ENCODE results near the gene PTCD1.

The PTCD1 gene

DNA sequence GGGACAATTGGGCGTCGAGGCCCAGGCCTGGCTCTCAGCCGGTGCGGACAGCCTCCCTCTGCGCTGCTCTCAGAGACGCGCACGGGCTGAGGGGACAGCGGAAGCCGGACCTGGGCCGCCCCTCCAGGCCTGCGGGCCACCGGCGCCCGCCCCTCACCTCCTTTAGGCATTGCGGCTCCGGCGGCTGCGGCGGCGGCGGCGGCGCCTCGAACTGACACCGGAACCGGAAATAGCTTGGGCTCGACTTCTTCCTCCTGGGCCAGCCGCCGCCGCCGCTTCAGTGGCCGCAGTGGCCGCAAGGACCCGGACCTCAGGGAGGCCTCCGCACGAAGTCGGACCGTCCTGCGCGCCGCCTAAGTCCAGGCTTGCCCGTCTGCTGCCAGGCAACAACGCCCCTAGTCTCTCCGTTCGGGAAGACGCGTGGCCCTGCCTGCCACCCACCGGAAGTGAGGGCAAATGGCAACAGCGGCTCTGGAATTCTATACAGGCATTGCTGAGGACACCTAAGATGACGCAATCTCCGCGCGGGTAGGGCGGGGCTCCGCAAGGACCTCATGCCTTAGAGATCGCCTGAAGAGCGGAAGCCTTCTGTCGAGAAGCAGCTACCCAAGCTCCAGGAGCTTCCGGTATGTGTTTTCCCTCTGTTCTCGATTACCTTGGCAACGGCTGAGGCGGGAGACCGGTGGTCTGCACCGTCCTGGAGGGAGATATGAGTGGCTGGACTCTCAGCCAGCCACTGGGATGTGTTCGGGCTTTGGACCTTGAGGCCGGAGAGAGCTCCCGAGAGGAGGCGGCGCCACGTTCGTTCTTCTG is 30.0 kb downstream of the PTCD1 start, which contains the start of the genes BUD31 and PDAP1:
Gene BUD31 (plus strand): TSS at position 591 of the 813 bp plus-strand sequence. CDS start 2,124 bp downstream, outside the sequence.
Gene PDAP1 (minus strand): TSS at position 219 of the 813 bp plus-strand sequence. CDS start 49 bp downstream, at position 170.
- POLR2A ChIA-PET = interaction anchor here (0.7 to 2.9 kb wide), 23 partner anchors 9 to 150 kb away, joined by 3 to 24 read pairs (median 5); partner anchors contain the start of genes ARPC1A, ARPC1B, CPSF4 and FAM200A
- CTCF ChIA-PET = no interaction called here
- TF ChIP-seq TARDBP (IDR thresholded peaks at IDR 0.05) (no peak), CTBP1 (IDR thresholded peaks at IDR 0.05; ENCODE audit: borderline replicate concordance) (0 out of 2 replicates have a peak, but pooled peaks have one; percentile 7), ELF4 (IDR thresholded peaks at IDR 0.05) (peak; percentile 91), LEF1 (IDR thresholded peaks at IDR 0.05; ENCODE audit: borderline replicate concordance) (0 out of 2 replicates have a peak, but pooled peaks have one; percentile 27), L3MBTL2 (conservative IDR thresholded peaks at IDR 0.05) (peak; percentile 11; the same call in 1 of the 2 replicates), SP1 (IDR thresholded peaks at IDR 0.05) (no peak), FOXA1 (IDR thresholded peaks at IDR 0.05) (no peak), BHLHE40 (IDR thresholded peaks at IDR 0.05; ENCODE audit: borderline replicate concordance) (no peak), ARNT (IDR thresholded peaks at IDR 0.05) (no peak), NFRKB (IDR thresholded peaks at IDR 0.05) (no peak), FOXK2 (IDR thresholded peaks at IDR 0.05) (no peak)
- TF ChIP-seq, protein P1, sequence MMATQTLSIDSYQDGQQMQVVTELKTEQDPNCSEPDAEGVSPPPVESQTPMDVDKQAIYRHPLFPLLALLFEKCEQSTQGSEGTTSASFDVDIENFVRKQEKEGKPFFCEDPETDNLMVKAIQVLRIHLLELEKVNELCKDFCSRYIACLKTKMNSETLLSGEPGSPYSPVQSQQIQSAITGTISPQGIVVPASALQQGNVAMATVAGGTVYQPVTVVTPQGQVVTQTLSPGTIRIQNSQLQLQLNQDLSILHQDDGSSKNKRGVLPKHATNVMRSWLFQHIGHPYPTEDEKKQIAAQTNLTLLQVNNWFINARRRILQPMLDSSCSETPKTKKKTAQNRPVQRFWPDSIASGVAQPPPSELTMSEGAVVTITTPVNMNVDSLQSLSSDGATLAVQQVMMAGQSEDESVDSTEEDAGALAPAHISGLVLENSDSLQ (IDR thresholded peaks at IDR 0.05) = no peak; the same call in 1 of the 2 replicates
- peak; percentile 94 for DNase-seq (ENCODE audit: extremely low spot score)

DNA sequence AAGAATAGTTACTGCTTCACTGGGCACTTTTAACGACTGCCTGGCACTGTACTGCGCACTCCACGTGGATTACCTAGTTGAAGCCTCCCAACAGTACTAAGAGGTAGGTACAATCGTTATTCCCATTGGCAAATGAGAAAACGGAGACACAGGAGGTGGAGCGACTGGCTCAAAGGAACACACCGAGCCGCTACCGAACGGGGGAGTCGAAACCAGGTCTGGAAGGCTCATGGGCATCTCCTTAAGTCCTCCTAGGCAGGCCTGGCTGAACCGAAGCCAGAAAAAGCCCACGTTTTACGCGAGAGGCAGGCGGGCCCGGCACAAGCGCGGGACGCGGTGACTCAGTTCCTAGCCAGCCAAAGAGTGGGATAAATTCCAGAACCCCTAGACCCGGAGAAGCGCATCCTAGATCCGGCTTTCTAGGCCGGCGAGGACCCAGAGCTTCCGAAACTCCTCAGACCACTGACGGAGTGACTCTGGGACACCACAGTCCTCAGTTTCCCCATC is 30.7 kb downstream of the PTCD1 start:
- no peak for DNase-seq (ENCODE audit: extremely low spot score)
- ChIA-PET POLR2A (interaction anchor here (0.9 to 2.9 kb wide), 11 partner anchors 9 to 151 kb away, joined by 3 to 24 read pairs (median 6); partner anchors contain the start of genes ARPC1A, CPSF4, PTCD1 and ZNF655), CTCF (no interaction called here)

DNA sequence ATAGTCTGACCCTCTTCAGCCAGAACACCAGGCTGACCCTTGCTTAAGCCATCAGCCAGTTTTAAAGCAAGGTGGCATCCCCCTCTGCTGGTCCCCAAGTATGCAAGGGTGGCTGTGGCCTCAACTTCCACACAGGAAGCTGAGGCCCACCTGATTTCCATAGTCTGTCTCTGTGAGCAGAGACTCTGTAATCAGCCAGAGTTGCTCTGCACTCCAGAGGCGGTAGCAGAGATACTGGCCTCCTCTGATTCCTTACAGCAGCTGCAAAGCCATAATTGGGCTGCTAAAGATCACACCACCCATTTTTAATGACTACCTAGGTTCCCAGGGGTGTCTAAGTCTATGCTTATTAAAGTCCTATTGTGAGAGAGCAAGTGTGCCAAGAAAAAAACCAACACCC is 32.0 kb downstream of the PTCD1 start:
- TF ChIP-seq ARNT (IDR thresholded peaks at IDR 0.05) (no peak), NFRKB (IDR thresholded peaks at IDR 0.05) (no peak), L3MBTL2 (conservative IDR thresholded peaks at IDR 0.05) (no peak), LEF1 (IDR thresholded peaks at IDR 0.05; ENCODE audit: borderline replicate concordance) (no peak), FOXK2 (IDR thresholded peaks at IDR 0.05) (no peak), BHLHE40 (IDR thresholded peaks at IDR 0.05; ENCODE audit: borderline replicate concordance) (no peak), ELF4 (IDR thresholded peaks at IDR 0.05) (no peak), SP1 (IDR thresholded peaks at IDR 0.05) (no peak), TARDBP (IDR thresholded peaks at IDR 0.05) (no peak), ZNF384 (IDR thresholded peaks at IDR 0.05) (no peak), CTBP1 (IDR thresholded peaks at IDR 0.05; ENCODE audit: borderline replicate concordance) (no peak)
- TF ChIP-seq, protein P1 (IDR thresholded peaks at IDR 0.05) = no peak
- ChIA-PET CTCF (no interaction called here), POLR2A (interaction anchor here (1.1 to 2.9 kb wide), 3 partner anchors 9 to 80 kb away, joined by 3 to 24 read pairs (median 5); partner anchors contain the start of gene ARPC1A)
- DNase-seq (ENCODE audit: extremely low spot score) = no peak

More for the DNA sequence above, 30.7 kb downstream of the PTCD1 start:
- TF ChIP-seq HDGF (IDR thresholded peaks at IDR 0.05; ENCODE audit: borderline replicate concordance) = no peak
- peak; percentile 57 for TF ChIP-seq L3MBTL2 (conservative IDR thresholded peaks at IDR 0.05)
- no peak for TF ChIP-seq ZNF384 (IDR thresholded peaks at IDR 0.05)
- TF ChIP-seq FOXM1 (IDR thresholded peaks at IDR 0.05; ENCODE audit: borderline replicate concordance) = no peak

DNA sequence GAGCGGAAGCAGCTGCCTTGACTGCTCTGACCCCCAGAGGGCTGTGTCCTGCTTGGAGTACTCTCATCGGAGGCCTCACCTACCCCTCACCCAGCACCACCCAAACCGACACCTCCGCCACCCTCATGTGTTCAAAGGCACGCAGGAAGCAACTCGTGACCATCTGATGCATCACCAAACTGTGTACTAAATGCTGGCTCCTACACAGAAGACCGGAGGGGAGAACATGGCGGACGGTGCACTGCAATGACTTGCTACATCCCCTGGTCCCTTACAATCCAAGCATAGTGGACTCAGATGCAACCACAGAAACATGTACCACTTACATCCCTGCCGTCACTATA is 33.6 kb downstream of the PTCD1 start:
- DNase-seq (ENCODE audit: extremely low spot score) = no peak
- ChIA-PET CTCF (no interaction called here), POLR2A (no interaction called here)
- TF ChIP-seq SUZ12 (IDR thresholded peaks at IDR 0.05) = no peak
- no peak for TF ChIP-seq SP1 (IDR thresholded peaks at IDR 0.05)
- TF ChIP-seq ARNT (IDR thresholded peaks at IDR 0.05) = no peak

DNA sequence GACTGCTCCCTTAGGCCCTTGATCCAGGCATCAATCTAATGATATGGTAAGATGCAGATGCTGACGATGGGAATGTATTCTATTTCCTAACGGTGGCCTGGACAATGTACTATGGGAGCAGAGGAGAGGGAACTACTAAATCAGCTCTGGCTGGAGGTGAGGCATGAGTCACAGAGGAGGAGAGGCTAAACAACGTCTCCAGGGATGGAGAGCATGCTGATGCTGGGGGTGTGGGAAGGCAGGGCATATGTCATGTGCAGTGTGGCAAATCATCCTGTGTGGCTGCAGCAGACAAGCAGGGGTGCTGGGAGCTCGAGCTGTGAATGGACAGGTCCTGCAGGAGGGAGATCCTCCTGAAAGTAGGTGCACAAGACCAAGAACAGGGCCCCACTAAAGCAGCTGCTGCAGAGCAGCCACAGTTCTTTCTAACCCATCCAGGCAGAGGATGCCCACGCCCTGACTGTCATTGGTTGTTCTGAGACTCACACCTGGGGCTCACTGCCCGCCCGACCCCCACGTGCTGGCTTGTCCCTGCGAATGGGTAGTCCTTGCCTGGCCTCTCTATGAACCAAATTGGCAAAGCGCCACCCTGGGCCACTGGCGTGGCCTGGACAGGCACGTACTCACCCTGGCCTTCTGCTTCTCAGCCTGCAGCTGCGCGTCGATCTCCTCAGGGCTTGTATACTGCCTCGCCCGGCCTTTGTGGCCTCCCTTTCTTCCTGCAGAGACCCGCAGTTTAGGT is 34.2 kb downstream of the PTCD1 start:
- no peak for DNase-seq (ENCODE audit: extremely low spot score)
- ChIA-PET CTCF (no interaction called here), POLR2A (no interaction called here)
- TF ChIP-seq LEF1 (IDR thresholded peaks at IDR 0.05; ENCODE audit: borderline replicate concordance) (no peak), NFRKB (IDR thresholded peaks at IDR 0.05) (no peak), CTBP1 (IDR thresholded peaks at IDR 0.05; ENCODE audit: borderline replicate concordance) (no peak), HDGF (IDR thresholded peaks at IDR 0.05; ENCODE audit: borderline replicate concordance) (no peak), L3MBTL2 (conservative IDR thresholded peaks at IDR 0.05) (no peak), FOXM1 (IDR thresholded peaks at IDR 0.05; ENCODE audit: borderline replicate concordance) (no peak), ZNF384 (IDR thresholded peaks at IDR 0.05) (no peak), FOXK2 (IDR thresholded peaks at IDR 0.05) (no peak), BHLHE40 (IDR thresholded peaks at IDR 0.05; ENCODE audit: borderline replicate concordance) (no peak), FOXA1 (IDR thresholded peaks at IDR 0.05) (no peak), ARNT (IDR thresholded peaks at IDR 0.05) (no peak), SUZ12 (IDR thresholded peaks at IDR 0.05) (no peak), SP1 (IDR thresholded peaks at IDR 0.05) (no peak)
- TF ChIP-seq, protein P1 (IDR thresholded peaks at IDR 0.05) = no peak
